PC-3 (cell line): ENCODE measurements around the gene PSMC1. TPM values are rescaled to one million over a fixed set of nuclear protein-coding genes. Genes with fewer than 3 reads are reported as not detected.

Source experiments
- ATAC-seq: fragments of 200-7000 bp; cut with Tn5 transposase; 2 replicates; pipeline ENCODE4 v1.9.1; 2020; ENCODE audit warnings: mild to moderate bottlenecking, moderate library complexity
- BruUV-seq: library from RNA; stranded (reverse); fragments of 400-500 nt; replicated peaks from 2 replicates; lab custom pipeline; 2021; lab: Mats Ljungman, UMichigan
- CTCF ChIA-PET: fragments of 300-600 bp; sonication (Branson Sonifier 250); formaldehyde crosslinking; loops from one replicate; lab custom pipeline; 2022; ENCODE audit warnings: antibody characterized with exemption; lab: Charles Lee
- POLR2A ChIA-PET: fragments of 300-600 bp; sonication (Branson Sonifier 250); formaldehyde crosslinking; loops from one replicate; lab custom pipeline; 2022; ENCODE audit warnings: antibody characterized with exemption; ENCODE audit not compliant: unreplicated experiment; lab: Charles Lee
- DNase-seq: peaks from one replicate; pipeline ENCODE4 v3.0.0-alpha.2; 2015
- H2AFZ ChIP-seq: fragments of 300-600 bp; sonication (generic); 2 replicates; pipeline ENCODE4 v1.6.0; 2016; ENCODE audit warnings: antibody characterized with exemption, low read length
- H3F3A ChIP-seq: fragments of 300-600 bp; sonication (generic); one replicate; pipeline ENCODE4 v1.6.0; 2017; ENCODE audit warnings: antibody characterized with exemption, low read length, control low read depth, mild to moderate bottlenecking; ENCODE audit not compliant: unreplicated experiment
- H3K27ac ChIP-seq: fragments of 300-600 bp; sonication (generic); 2 replicates; pipeline ENCODE4 v1.5.1; 2016; ENCODE audit warnings: mild to moderate bottlenecking, low read length
- H3K27me3 ChIP-seq: fragments of 300-600 bp; sonication (generic); 2 replicates; pipeline ENCODE4 v1.6.1; 2016; ENCODE audit warnings: low read length, mixed read lengths
- H3K36me3 ChIP-seq: fragments of 300-600 bp; sonication (generic); 2 replicates; pipeline ENCODE4 v1.6.1; 2016; ENCODE audit warnings: low read depth, mixed run types, low read length, mixed read lengths
- H3K4me1 ChIP-seq: fragments of 300-600 bp; sonication (generic); 2 replicates; pipeline ENCODE4 v1.5.1; 2016; ENCODE audit warnings: low read length; ENCODE audit not compliant: insufficient read depth
- H3K4me2 ChIP-seq: fragments of 300-600 bp; sonication (generic); 2 replicates; pipeline ENCODE4 v1.6.0; 2016; ENCODE audit warnings: low read length
- H3K4me3 ChIP-seq: fragments of 300-600 bp; sonication (generic); 2 replicates; pipeline ENCODE4 v1.5.1; 2016; ENCODE audit warnings: mild to moderate bottlenecking, low read length, mixed read lengths
- H3K79me2 ChIP-seq: fragments of 300-600 bp; sonication (generic); 2 replicates; pipeline ENCODE4 v1.6.1; 2017; ENCODE audit warnings: low read length, mixed read lengths
- H3K9ac ChIP-seq: fragments of 300-600 bp; sonication (generic); 2 replicates; pipeline ENCODE4 v1.6.0; 2016; ENCODE audit warnings: mild to moderate bottlenecking, low read length
- H3K9me2 ChIP-seq: fragments of 300-600 bp; sonication (generic); replicated peaks from 2 replicates; pipeline ENCODE4 v1.6.1; 2016; ENCODE audit warnings: mixed run types, low read length, mixed read lengths
- H3K9me3 ChIP-seq: fragments of 300-600 bp; sonication (generic); 2 replicates; pipeline ENCODE4 v1.6.1; 2016; ENCODE audit warnings: low read length, mixed read lengths
- H4K20me1 ChIP-seq: fragments of 300-600 bp; sonication (generic); 2 replicates; pipeline ENCODE4 v1.6.1; 2016; ENCODE audit warnings: low read length, mixed read lengths
- CTCF ChIP-seq: fragments of 300-600 bp; sonication (generic); conservative IDR thresholded peaks from 2 replicates; pipeline ENCODE4 v1.5.1; 2017; ENCODE audit warnings: antibody characterized with exemption, low read depth, mild to moderate bottlenecking, low read length
- EZH2 ChIP-seq: fragments of 300-600 bp; sonication (generic); IDR thresholded peaks from one replicate; pipeline ENCODE4 v1.6.1; 2017; ENCODE audit warnings: antibody characterized with exemption, mild to moderate bottlenecking, low read length; ENCODE audit not compliant: unreplicated experiment
- EZH2phosphoT487 ChIP-seq: fragments of 300-600 bp; sonication (generic); IDR thresholded peaks from 2 replicates; pipeline ENCODE4 v1.6.1; 2018; ENCODE audit warnings: mild to moderate bottlenecking, antibody characterized with exemption, low read length, borderline replicate concordance
- intact Hi-C: fragments of 100-400 bp; cut with micrococcal nuclease; formaldehyde crosslinking; loops from 2 replicates; pipeline ENCODE4 v1.9.0; 2023
- total RNA-seq: library from RNA; depleted of rRNA; stranded (reverse); fragments of >200 nt; gene quantifications from 2 replicates; pipeline ENCODE4 v1.2.3, GENCODE V29; 2014

PSMC1 gene
- total RNA-seq, 1 experiment from 2014 or later = 208 TPM

- no peak for ATAC-seq
- POLR2A ChIA-PET = no interaction called here
These were observed 17.7 kb downstream of the PSMC1 start for GRCh38 chr14:90274019-90274418.

GRCh38 chr14:90274808-90275457 is 18.6 kb downstream of the PSMC1 start:
- intact Hi-C loops = no loop called here
- H4K20me1 ChIP-seq = no peaks in the 10 kb centered on the region
- no peak overlapping the region for H3K9ac ChIP-seq
- TF ChIP-seq CTCF (no peak), EZH2 (no peak)
- no peaks in the 10 kb centered on the region for H3K27me3 ChIP-seq
- H3K9me3 ChIP-seq = no peaks in the 10 kb centered on the region
- H3K4me2 ChIP-seq = no peak overlapping the region
- BruUV-seq = TSS peak; percentile 13
- ChIA-PET POLR2A (interaction anchor here (0.6 kb wide), 1 partner anchor 301 kb away, joined by 3 read pairs; no protein-coding TSS in a partner anchor), CTCF (no interaction called here)
- peaks cover 27% of the 10 kb centered on the region for H3K36me3 ChIP-seq
- no peak overlapping the region for H3K27ac ChIP-seq
- H3K9me2 ChIP-seq = no peaks in the 10 kb centered on the region
- H3K4me3 ChIP-seq = no peak overlapping the region
- H2AFZ ChIP-seq = no peak overlapping the region
- H3F3A ChIP-seq = no peaks in the 10 kb centered on the region
- DNase-seq (no peak), ATAC-seq (no peak)
- H3K79me2 ChIP-seq = no peaks in the 10 kb centered on the region
- H3K4me1 ChIP-seq = no peaks in the 10 kb centered on the region

More at GRCh38 chr14:90274019-90274418, 17.7 kb downstream of the PSMC1 start:
- Histone ChIP-seq H3K4me1 (no peaks in the 10 kb centered on the region), H3K27me3 (no peaks in the 10 kb centered on the region), H3K9me2 (no peaks in the 10 kb centered on the region), H3K79me2 (no peaks in the 10 kb centered on the region), H3K4me3 (no peak overlapping the region), H3K27ac (no peak overlapping the region), H3K9me3 (no peaks in the 10 kb centered on the region), H3K9ac (no peak overlapping the region), H2AFZ (no peak overlapping the region), H3K36me3 (peaks cover 35% of the 10 kb centered on the region), H4K20me1 (no peaks in the 10 kb centered on the region), H3K4me2 (no peak overlapping the region), H3F3A (no peaks in the 10 kb centered on the region)
- BruUV-seq = no TSS peak
- TF ChIP-seq EZH2phosphoT487 (no peak), EZH2 (no peak), CTCF (no peak)
- DNase-seq = no peak
- intact Hi-C loops = no loop called here
- CTCF ChIA-PET = no interaction called here

- H3K9me3 ChIP-seq = no peaks in the 10 kb centered on the region
- CTCF ChIA-PET = no interaction called here
- POLR2A ChIA-PET = interaction anchor here (0.6 kb wide), 1 partner anchor 302 kb away, joined by 3 read pairs; no protein-coding TSS in a partner anchor
- H3K27ac ChIP-seq = no peak overlapping the region
- H3K4me3 ChIP-seq = no peak overlapping the region
- no peaks in the 10 kb centered on the region for H3K9me2 ChIP-seq
- ATAC-seq (no peak), DNase-seq (no peak)
- no peak overlapping the region for H3K9ac ChIP-seq
- H2AFZ ChIP-seq = no peak overlapping the region
- no peaks in the 10 kb centered on the region for H3K4me1 ChIP-seq
- H3K4me2 ChIP-seq = no peak overlapping the region
- H3K36me3 ChIP-seq = peaks cover 23% of the 10 kb centered on the region
- no peak for TF ChIP-seq EZH2phosphoT487
- no peak for TF ChIP-seq CTCF
- no peak for TF ChIP-seq EZH2
- intact Hi-C loops = no loop called here
- BruUV-seq = no TSS peak
- no peaks in the 10 kb centered on the region for H4K20me1 ChIP-seq
- H3K27me3 ChIP-seq = no peaks in the 10 kb centered on the region
- H3F3A ChIP-seq = no peaks in the 10 kb centered on the region
- H3K79me2 ChIP-seq = no peaks in the 10 kb centered on the region
These were observed 19.1 kb downstream of the PSMC1 start for GRCh38 chr14:90275458-90275814.
